NCI-H345 treated with DMSO at 0.1 percent for 48 hours (cell line): ENCODE measurements around the gene TMEM132E.
"Not testable (repeated sequence)": the region's sequence is repeated elsewhere in the genome, so short reads cannot be mapped to it uniquely, and the experiment has no call there.

Experiments used
- DNase-seq: peaks from one replicate; lab custom pipeline; 2025; ENCODE audit not compliant: unreplicated experiment; lab: John Stamatoyannopoulos, UW

The TMEM132E gene

GRCh38 chr17:34579017-34579946 lies at the start of gene TMEM132E:
TMEM132E (plus strand) TSS chr17:34579582; CDS start chr17:34581077, 1,495 bp downstream.
- peak; percentile 15 for DNase-seq

- no peak for DNase-seq
Measured at GRCh38 chr17:34530918-34531317, 48.5 kb upstream of the TMEM132E start.

- no peak for DNase-seq
Measured at GRCh38 chr17:34532281-34533065, 46.9 kb upstream of the TMEM132E start.

GRCh38 chr17:34533806-34534527 lies 45.4 kb upstream of the TMEM132E start:
- DNase-seq: no peak

- no peak for DNase-seq
Measured at GRCh38 chr17:34537445-34537844, 41.9 kb upstream of the TMEM132E start.

GRCh38 chr17:34538582-34538981 lies 40.8 kb upstream of the TMEM132E start:
- not testable (repeated sequence) for DNase-seq

- DNase-seq: no peak
Measured at GRCh38 chr17:34539881-34540280, 39.5 kb upstream of the TMEM132E start.

- DNase-seq: no peak
Measured at GRCh38 chr17:34542700-34543336, 36.6 kb upstream of the TMEM132E start.

GRCh38 chr17:34547453-34548063 lies 31.8 kb upstream of the TMEM132E start:
- no peak for DNase-seq

GRCh38 chr17:34549966-34550365 lies 29.4 kb upstream of the TMEM132E start:
- DNase-seq: no peak

- DNase-seq: no peak
Measured at GRCh38 chr17:34553907-34554306, 25.5 kb upstream of the TMEM132E start.

- DNase-seq: no peak
Measured at GRCh38 chr17:34556384-34556783, 23.0 kb upstream of the TMEM132E start.

- DNase-seq: no peak
Measured at GRCh38 chr17:34556931-34557330, 22.5 kb upstream of the TMEM132E start.

GRCh38 chr17:34561328-34561727 lies 18.1 kb upstream of the TMEM132E start:
- DNase-seq: no peak

- no peak for DNase-seq
Measured at GRCh38 chr17:34562387-34562786, 17.0 kb upstream of the TMEM132E start.

- no peak for DNase-seq
Measured at GRCh38 chr17:34565713-34566112, 13.7 kb upstream of the TMEM132E start.

GRCh38 chr17:34566201-34566600 lies 13.2 kb upstream of the TMEM132E start:
- DNase-seq: no peak

GRCh38 chr17:34566873-34567272 lies 12.5 kb upstream of the TMEM132E start:
- no peak for DNase-seq

- DNase-seq: no peak
Measured at GRCh38 chr17:34567691-34568465, 11.5 kb upstream of the TMEM132E start.

- no peak for DNase-seq
Measured at GRCh38 chr17:34568953-34569352, 10.4 kb upstream of the TMEM132E start.
